ENCODE data around the gene IGFBPL1. TPM values are rescaled to one million over a fixed set of nuclear protein-coding genes. Genes with fewer than 3 reads are reported as not detected.
"Not testable (repeated sequence)": the region's sequence is repeated elsewhere in the genome, so short reads cannot be mapped to it uniquely, and the experiment has no call there.

The IGFBPL1 gene
- total RNA-seq, 1 donor from 2014 or later = not detected

- intact Hi-C loops (cut with DNase I) = no loop called here
- DNase-seq (ENCODE audit: low spot score) (no peak), ATAC-seq (no peak)
These were observed 37.8 kb downstream of the IGFBPL1 start for GRCh38 chr9:38386319-38386895.

- intact Hi-C loops (cut with DNase I) = no loop called here
- DNase-seq (ENCODE audit: low spot score) (no peak), ATAC-seq (no peak)
These were observed 38.4 kb downstream of the IGFBPL1 start for GRCh38 chr9:38385896-38386295.

- DNase-seq (ENCODE audit: low spot score) = no peak
- no peak for ATAC-seq
- intact Hi-C loops (cut with DNase I) = no loop called here
These were observed 39.0 kb downstream of the IGFBPL1 start for GRCh38 chr9:38384990-38385848.

DNA sequence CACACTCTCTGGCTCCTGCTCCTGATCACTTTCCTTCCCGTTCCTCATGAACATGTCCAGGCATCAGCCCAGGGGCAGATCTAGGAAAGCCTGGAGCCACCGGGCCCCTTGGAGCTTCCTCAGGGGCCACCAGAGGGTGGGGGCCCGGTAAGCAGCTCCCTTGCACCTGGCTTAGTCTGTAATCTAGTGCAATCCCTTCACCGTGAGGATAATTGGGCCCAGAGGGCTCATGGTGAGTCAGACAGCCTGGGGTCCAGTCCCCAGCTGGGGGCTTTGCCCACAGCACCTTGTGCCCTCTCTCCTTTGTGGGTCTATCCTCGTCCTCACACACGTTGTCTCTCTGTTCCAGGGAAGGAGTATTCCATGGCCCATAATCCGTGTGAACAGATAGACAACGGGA lies 42.1 kb downstream of the IGFBPL1 start:
- ATAC-seq = no peak
- intact Hi-C loops (cut with DNase I) = no loop called here

GRCh38 chr9:38380872-38381534 lies 43.3 kb downstream of the IGFBPL1 start:
- peak; percentile 62 for ATAC-seq
- no peak for DNase-seq (ENCODE audit: low spot score)
- intact Hi-C loops (cut with DNase I) = no loop called here

More for the DNA sequence above, 42.1 kb downstream of the IGFBPL1 start:
- no peak for DNase-seq (ENCODE audit: low spot score)

DNA sequence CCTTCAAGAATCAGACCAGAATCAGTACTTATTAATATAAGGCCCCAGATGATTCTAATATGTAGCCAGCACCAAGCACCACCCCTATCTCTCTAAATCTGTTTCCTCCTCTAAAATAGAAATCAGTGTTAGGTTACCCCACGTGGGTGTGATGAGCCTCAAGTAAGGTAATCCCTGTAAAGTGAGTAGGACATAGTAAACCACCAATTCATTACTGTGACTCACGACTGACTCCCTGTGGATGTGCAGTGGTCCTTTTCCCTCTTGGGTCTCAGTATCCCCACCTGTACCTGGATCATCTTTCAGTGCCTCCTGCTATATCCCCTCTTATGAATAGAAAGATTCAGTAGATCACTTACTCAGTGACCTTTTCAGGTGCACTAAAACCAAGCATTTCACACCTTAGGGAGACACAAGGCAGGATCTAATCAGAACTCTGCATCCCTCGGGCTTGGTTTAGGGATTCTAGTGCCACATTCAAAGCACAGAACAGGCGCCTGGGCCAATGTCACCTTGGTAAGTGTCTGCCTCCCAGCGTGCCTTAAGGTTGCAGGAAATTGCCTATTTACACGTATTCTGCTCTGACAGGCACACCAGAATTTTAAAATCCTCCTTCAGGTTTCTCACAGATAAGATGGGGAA lies 43.9 kb downstream of the IGFBPL1 start:
- intact Hi-C loops (cut with DNase I) = no loop called here
- DNase-seq (ENCODE audit: low spot score) (no peak), ATAC-seq (no peak)

DNA sequence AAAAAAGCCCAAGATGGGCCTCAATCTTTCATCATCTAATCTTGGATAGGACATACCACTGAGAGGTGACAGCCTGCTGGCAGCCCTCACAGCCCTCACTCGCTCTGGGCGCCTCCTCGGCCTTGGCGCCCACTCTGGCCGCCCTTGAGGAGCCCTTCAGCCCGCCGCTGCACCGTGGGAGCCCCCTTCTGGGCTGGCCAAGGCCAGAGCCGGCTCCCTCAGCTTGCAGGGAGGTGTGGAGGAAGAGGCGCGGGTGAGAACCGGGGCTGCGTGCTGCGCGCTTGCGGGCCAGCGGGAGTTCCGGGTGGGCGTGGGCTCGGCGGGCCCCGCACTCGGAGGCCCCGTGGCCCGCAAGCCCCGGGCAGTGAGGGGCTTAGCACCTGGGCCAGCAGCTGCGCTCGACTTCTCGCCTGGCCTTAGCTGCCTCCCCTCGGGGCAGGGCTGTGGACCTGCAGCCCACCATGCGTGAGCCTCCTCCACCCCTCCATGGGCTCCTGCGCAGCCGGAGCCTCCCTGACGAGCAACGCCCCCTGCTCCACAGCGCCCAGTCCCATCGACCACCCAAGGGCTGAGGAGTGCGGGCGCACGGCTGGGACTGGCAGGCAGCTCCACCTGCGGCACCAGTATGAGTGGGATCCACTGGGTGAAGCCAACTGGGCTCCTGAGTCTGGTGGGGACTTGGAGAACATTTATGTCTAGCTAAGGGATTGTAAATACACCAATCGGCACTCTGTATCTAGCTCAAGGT lies 46.7 kb downstream of the IGFBPL1 start:
- DNase-seq (ENCODE audit: low spot score); intact Hi-C loops (cut with DNase I); ATAC-seq: not testable (repeated sequence)

- ATAC-seq = no peak
- intact Hi-C loops (cut with DNase I) = no loop called here
These were observed 48.1 kb downstream of the IGFBPL1 start for GRCh38 chr9:38376021-38376670.

DNA sequence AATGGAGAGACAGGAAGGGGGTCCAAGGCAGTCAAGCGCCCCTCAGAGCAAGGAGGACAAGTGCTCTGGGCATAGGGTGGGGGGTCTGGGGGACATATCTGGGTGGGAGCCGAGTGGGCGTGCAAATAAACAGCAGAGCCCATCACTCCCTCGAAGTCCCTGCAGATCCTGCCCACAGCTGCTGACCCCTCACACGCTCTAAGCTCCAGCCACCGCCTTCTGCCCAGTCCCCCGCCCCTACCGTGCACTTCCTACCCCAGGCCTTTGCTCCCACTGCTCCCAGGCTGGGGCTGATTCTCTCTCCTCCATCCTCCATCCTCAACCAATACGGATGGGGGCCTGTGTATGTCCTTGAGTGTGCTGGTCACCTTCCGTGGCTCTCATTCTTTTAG lies 48.7 kb downstream of the IGFBPL1 start:
- DNase-seq (ENCODE audit: low spot score) (no peak), ATAC-seq (no peak)
- intact Hi-C loops (cut with DNase I) = no loop called here

More at GRCh38 chr9:38376021-38376670, 48.1 kb downstream of the IGFBPL1 start:
- no peak for DNase-seq (ENCODE audit: low spot score)

GRCh38 chr9:38374847-38375571 lies 49.2 kb downstream of the IGFBPL1 start:
- intact Hi-C loops (cut with DNase I) = no loop called here
- no peak for DNase-seq (ENCODE audit: low spot score)
- no peak for ATAC-seq

DNA sequence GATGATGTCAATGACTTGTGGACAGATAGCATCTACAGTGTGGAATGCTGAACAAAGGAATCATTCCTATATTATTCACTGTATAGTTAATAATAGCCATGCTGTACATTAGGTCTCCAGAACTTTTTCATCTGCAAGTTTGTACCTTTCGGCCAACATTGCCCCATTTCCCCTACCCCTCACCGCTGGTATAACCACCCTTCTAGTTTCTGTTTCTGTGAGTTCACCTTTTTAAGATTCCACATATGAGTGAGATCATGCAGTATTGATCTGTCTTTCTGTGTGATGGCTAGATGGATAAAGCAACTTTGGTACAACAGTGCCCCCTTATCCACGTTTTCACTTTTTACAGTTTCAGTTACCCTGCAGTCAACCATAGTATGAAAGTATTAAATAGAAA lies 50.6 kb downstream of the IGFBPL1 start:
- DNase-seq (ENCODE audit: low spot score) = no peak
- no peak for ATAC-seq
- intact Hi-C loops (cut with DNase I) = no loop called here

DNA sequence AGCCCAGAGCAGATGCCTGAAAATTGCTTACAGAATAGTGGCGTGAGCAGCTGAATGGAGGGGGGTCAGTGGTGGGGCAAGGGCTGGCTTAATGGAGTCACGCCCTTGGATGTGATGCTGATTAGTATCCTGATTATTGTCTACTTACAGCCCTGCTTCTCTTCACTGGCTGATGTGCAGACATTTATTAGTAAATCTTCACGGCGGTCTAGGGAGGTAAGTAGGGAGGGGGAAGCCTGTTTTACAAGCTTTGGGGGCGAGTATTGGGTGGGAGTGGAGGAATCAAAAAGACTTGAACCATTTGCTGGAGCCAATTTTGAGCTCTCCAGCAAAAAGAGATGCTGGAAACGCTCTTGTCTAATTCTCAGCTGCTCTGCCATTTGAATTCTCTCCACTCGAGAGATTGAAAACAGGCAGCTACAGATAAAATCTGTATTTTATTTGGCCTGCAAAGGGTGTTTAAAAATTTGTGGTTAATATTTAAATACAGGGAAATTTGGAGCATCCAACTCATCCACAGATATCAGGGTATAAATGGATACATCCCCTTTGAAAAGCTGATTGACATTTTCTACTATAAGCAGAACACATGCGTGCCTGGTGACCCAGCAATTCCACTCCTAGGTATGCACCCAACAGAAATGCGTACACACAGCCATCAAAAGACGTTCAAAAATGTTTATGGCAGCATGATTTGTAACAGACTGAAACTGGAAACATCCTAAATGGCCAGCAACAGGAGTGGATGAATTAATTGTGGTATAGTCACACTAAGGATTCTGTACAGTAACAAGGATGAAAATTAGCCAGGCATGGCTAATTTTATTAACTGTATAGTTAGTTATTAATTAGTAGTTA lies 51.3 kb downstream of the IGFBPL1 start:
- intact Hi-C loops (cut with DNase I) = no loop called here
- ATAC-seq = no peak
- DNase-seq (ENCODE audit: low spot score) = no peak

DNA sequence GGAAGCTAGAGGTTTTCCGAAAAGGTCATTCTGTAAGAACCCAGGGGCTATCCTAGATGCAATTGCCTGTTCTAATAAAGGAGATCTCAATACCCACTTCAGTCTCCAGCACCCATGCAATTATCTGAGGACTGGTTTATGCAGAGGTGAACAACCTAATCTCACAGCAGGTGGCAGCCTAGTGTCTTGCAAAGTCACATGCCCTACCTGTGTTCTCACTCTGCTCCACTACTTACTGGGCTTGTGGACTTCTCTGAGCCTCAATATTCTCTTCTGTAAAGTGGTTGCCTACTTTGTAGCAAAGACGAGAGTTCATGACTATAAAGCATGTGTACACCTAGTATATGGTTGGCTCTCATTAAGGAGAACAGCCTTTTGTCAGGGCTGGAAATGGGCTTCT lies 52.8 kb downstream of the IGFBPL1 start:
- intact Hi-C loops (cut with DNase I) = no loop called here
- ATAC-seq (no peak), DNase-seq (ENCODE audit: low spot score) (no peak)

DNA sequence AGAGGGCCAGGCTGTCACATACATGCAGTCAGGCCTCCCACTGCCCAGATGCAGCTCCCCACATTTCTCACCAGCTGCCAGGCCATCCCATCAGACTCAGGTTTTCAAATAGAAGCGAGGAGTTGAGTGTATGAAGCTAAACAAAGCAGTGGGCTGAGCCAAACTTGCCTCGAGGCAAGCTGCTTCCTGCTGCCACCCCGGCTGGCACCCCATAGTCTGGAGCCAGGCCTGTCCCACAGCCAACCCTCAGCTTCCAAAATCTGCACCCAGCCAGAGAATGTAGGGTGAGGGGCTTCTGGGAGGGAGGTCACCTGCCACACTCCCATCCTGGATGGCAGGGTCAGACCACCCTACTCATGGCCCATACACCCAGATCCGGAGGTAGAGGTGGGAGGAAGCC lies 54.1 kb downstream of the IGFBPL1 start:
- ATAC-seq (no peak), DNase-seq (ENCODE audit: low spot score) (no peak)
- intact Hi-C loops (cut with DNase I) = no loop called here

- DNase-seq (ENCODE audit: low spot score) (no peak), ATAC-seq (no peak)
- intact Hi-C loops (cut with DNase I) = loop anchor here (10.0 kb wide), 1 partner anchor 624 kb away; no protein-coding TSS in a partner anchor
These were observed 55.5 kb downstream of the IGFBPL1 start for GRCh38 chr9:38368731-38369130.

DNA sequence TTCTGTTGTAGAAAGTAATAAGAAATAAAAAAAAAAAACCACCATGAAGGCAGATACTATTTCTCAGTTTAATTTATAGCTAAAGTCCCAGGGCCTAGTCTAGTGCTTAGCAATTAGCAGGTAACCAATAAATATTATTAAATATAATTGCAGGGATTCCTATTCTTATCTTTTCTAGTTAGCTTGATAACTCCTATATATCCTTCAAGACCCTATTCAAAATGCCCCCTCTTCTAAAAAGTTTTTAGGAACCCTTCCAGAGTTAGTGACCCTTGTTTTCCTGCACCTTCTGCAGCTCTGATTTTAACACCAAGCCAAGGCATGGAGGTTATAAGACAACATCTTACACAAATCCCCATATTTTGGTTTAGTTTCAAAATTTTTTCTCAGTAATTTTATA lies 56.4 kb downstream of the IGFBPL1 start:
- intact Hi-C loops (cut with DNase I) = loop anchor here (10.0 kb wide), 1 partner anchor 623 kb away; no protein-coding TSS in a partner anchor
- no peak for DNase-seq (ENCODE audit: low spot score)
- ATAC-seq = no peak

- intact Hi-C loops (cut with DNase I) = loop anchor here (10.0 kb wide), 1 partner anchor 619 kb away; no protein-coding TSS in a partner anchor
- DNase-seq (ENCODE audit: low spot score) (no peak), ATAC-seq (no peak)
These were observed 60.7 kb downstream of the IGFBPL1 start for GRCh38 chr9:38363589-38363925.
